ENCODE data around the gene CAMTA1. TPM values are rescaled to one million over a fixed set of nuclear protein-coding genes. Genes with fewer than 3 reads are reported as not detected.

Gene CAMTA1
- total RNA-seq, 1 experiment from 2014 or later, result 85.2 TPM

GRCh38 chr1:7301664-7301981, 516.4 kb downstream of the CAMTA1 start:
- intact Hi-C loops (cut with micrococcal nuclease; ENCODE audit: unreplicated experiment), result loop anchor here (10.0 kb wide), 1 partner anchor 243 kb away; no protein-coding TSS in a partner anchor
- CTCF ChIA-PET, result interaction anchor here (0.6 kb wide), 1 partner anchor 56 kb away, joined by 7 read pairs; no protein-coding TSS in a partner anchor
- Histone ChIP-seq H3K4me1 (ENCODE audit: insufficient read depth, low read length, poor library complexity, severe bottlenecking) (peaks cover 51% of the 10 kb centered on the region), H3K36me3 (ENCODE audit: insufficient read depth, low read length, poor library complexity, severe bottlenecking) (no peaks in the 10 kb centered on the region), H3K9me3 (ENCODE audit: low read depth, low read length, poor library complexity, severe bottlenecking) (no peaks in the 10 kb centered on the region), H3K27ac (ENCODE audit: low read depth, low read length, poor library complexity, severe bottlenecking) (no peak overlapping the region), H3K27me3 (replicated peaks; ENCODE audit: insufficient read depth, low read depth, low read length, poor library complexity) (no peaks in the 10 kb centered on the region), H3K4me3 (ENCODE audit: low read depth, low read length, poor library complexity, severe bottlenecking) (no peak overlapping the region)
- POLR2A ChIA-PET (ENCODE audit: low non-redundant PET), result no interaction called here
- no TSS peak for BruUV-seq (replicated peaks)
- no peak for DNase-seq (ENCODE audit: low spot score)
- TF ChIP-seq CTCF (conservative IDR thresholded peaks at IDR 0.05; ENCODE audit: low read depth, low read length), result no peak
- no peak for TF ChIP-seq EZH2 (IDR thresholded peaks at IDR 0.05; ENCODE audit: borderline replicate concordance, low read depth, low read length, poor library complexity, severe bottlenecking)

GRCh38 chr1:7302126-7302525, 516.9 kb downstream of the CAMTA1 start:
- no peaks in the 10 kb centered on the region for H3K27me3 ChIP-seq (replicated peaks; ENCODE audit: insufficient read depth, low read depth, low read length, poor library complexity)
- peaks cover 51% of the 10 kb centered on the region for H3K4me1 ChIP-seq (ENCODE audit: insufficient read depth, low read length, poor library complexity, severe bottlenecking)
- intact Hi-C loops (cut with micrococcal nuclease; ENCODE audit: unreplicated experiment), result loop anchor here (10.0 kb wide), 1 partner anchor 243 kb away; no protein-coding TSS in a partner anchor
- ChIA-PET CTCF (interaction anchor here (0.6 kb wide), 1 partner anchor 57 kb away, joined by 7 read pairs; no protein-coding TSS in a partner anchor), POLR2A (ENCODE audit: low non-redundant PET) (no interaction called here)
- no peak for TF ChIP-seq CTCF (conservative IDR thresholded peaks at IDR 0.05; ENCODE audit: low read depth, low read length)
- TF ChIP-seq EZH2 (IDR thresholded peaks at IDR 0.05; ENCODE audit: borderline replicate concordance, low read depth, low read length, poor library complexity, severe bottlenecking), result no peak
- H3K4me3 ChIP-seq (ENCODE audit: low read depth, low read length, poor library complexity, severe bottlenecking), result no peak overlapping the region
- H3K9me3 ChIP-seq (ENCODE audit: low read depth, low read length, poor library complexity, severe bottlenecking), result no peaks in the 10 kb centered on the region
- BruUV-seq (replicated peaks), result no TSS peak
- H3K27ac ChIP-seq (ENCODE audit: low read depth, low read length, poor library complexity, severe bottlenecking), result no peak overlapping the region
- DNase-seq (ENCODE audit: low spot score), result no peak
- no peaks in the 10 kb centered on the region for H3K36me3 ChIP-seq (ENCODE audit: insufficient read depth, low read length, poor library complexity, severe bottlenecking)

GRCh38 chr1:7302873-7303272, 517.6 kb downstream of the CAMTA1 start:
- Histone ChIP-seq H3K4me3 (ENCODE audit: low read depth, low read length, poor library complexity, severe bottlenecking) (no peak overlapping the region), H3K36me3 (ENCODE audit: insufficient read depth, low read length, poor library complexity, severe bottlenecking) (no peaks in the 10 kb centered on the region), H3K27me3 (replicated peaks; ENCODE audit: insufficient read depth, low read depth, low read length, poor library complexity) (no peaks in the 10 kb centered on the region), H3K4me1 (ENCODE audit: insufficient read depth, low read length, poor library complexity, severe bottlenecking) (peaks cover 44% of the 10 kb centered on the region), H3K9me3 (ENCODE audit: low read depth, low read length, poor library complexity, severe bottlenecking) (no peaks in the 10 kb centered on the region), H3K27ac (ENCODE audit: low read depth, low read length, poor library complexity, severe bottlenecking) (no peak overlapping the region)
- no TSS peak for BruUV-seq (replicated peaks)
- POLR2A ChIA-PET (ENCODE audit: low non-redundant PET), result no interaction called here
- intact Hi-C loops (cut with micrococcal nuclease; ENCODE audit: unreplicated experiment), result loop anchor here (10.0 kb wide), 1 partner anchor 242 kb away; no protein-coding TSS in a partner anchor
- CTCF ChIA-PET, result no interaction called here
- TF ChIP-seq CTCF (conservative IDR thresholded peaks at IDR 0.05; ENCODE audit: low read depth, low read length) (peak; percentile 44), EZH2 (IDR thresholded peaks at IDR 0.05; ENCODE audit: borderline replicate concordance, low read depth, low read length, poor library complexity, severe bottlenecking) (no peak)
- DNase-seq (ENCODE audit: low spot score), result peak; percentile 58

All from A673 (cell line).